PC-3 (cell line): ENCODE results near the gene MECR.

Experiments
- CTCF ChIP-seq: fragments of 300-600 bp; sonication (generic); conservative IDR thresholded peaks from 2 replicates; pipeline ENCODE4 v1.5.1; 2017; ENCODE audit warnings: antibody characterized with exemption, low read depth, mild to moderate bottlenecking, low read length
- EZH2 ChIP-seq: fragments of 300-600 bp; sonication (generic); IDR thresholded peaks from one replicate; pipeline ENCODE4 v1.6.1; 2017; ENCODE audit warnings: antibody characterized with exemption, mild to moderate bottlenecking, low read length; ENCODE audit not compliant: unreplicated experiment
- EZH2phosphoT487 ChIP-seq: fragments of 300-600 bp; sonication (generic); IDR thresholded peaks from 2 replicates; pipeline ENCODE4 v1.6.1; 2018; ENCODE audit warnings: mild to moderate bottlenecking, antibody characterized with exemption, low read length, borderline replicate concordance

- TF ChIP-seq EZH2phosphoT487 (no peak), CTCF (no peak), EZH2 (no peak)
Measured at GRCh38 chr1:29183287-29183686, 47.4 kb downstream of the MECR start.
